PFSK-1 (cell line): ENCODE data around the gene NEK7.

Experiments used
- FOXP2 ChIP-seq: optimal IDR thresholded peaks from 2 replicates; pipeline ENCODE3; 2011; ENCODE audit warnings: borderline replicate concordance, control low read depth, inconsistent platforms; ENCODE audit not compliant: insufficient read depth; ENCODE audit errors: extremely low read length, extremely low read depth
- POLR2AphosphoS5 ChIP-seq: IDR thresholded peaks from 2 replicates; pipeline ENCODE4 v1.6.1; 2012; ENCODE audit warnings: low read depth, mild to moderate bottlenecking, control low read depth, low read length, moderate library complexity
- SIN3A ChIP-seq: IDR thresholded peaks from 2 replicates; pipeline ENCODE4 v1.6.1; 2012; ENCODE audit warnings: mild to moderate bottlenecking, low read length, moderate library complexity, borderline replicate concordance; ENCODE audit not compliant: insufficient read depth
- TAF1 ChIP-seq: IDR thresholded peaks from 2 replicates; pipeline ENCODE4 v1.6.1; 2012; ENCODE audit warnings: low read length, control low read depth, borderline replicate concordance; ENCODE audit not compliant: insufficient read depth
- TF ChIP-seq, protein P1 (sequence below), 2 experiments: IDR thresholded peaks; 2 replicates each; pipeline versions ENCODE4 v1.6.1 to v1.8.0; 2011 to 2012; ENCODE audit warnings: low read depth in 2 of 2, low read length in 2 of 2, control low read depth in 1 of 2, inconsistent platforms in 1 of 2, mild to moderate bottlenecking in 1 of 2, moderate library complexity in 1 of 2; ENCODE audit not compliant: insufficient read depth in 1 of 2

NEK7 gene

DNA sequence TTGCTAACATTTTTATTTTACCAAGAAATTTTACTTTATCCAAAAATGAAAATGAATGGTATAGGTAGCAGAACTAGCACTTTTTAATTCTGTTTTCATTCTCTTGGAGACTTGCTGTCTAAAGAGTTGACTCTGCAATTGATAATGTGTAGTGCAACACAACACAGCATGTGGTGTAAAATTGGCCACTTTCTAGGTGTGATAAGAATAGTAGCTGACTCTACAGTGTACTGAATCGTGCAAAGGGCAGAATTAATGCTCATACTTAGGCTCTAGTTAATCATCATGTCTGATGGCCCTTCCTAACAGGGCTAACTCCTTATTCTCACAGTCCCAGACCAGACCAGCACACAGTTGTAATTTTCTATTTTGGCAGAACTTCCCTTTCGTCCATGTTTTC, 140.5 kb downstream of the NEK7 start:
- peak; percentile 25; the same call in 1 of the 2 replicates for TF ChIP-seq POLR2AphosphoS5
- TF ChIP-seq, protein P1, sequence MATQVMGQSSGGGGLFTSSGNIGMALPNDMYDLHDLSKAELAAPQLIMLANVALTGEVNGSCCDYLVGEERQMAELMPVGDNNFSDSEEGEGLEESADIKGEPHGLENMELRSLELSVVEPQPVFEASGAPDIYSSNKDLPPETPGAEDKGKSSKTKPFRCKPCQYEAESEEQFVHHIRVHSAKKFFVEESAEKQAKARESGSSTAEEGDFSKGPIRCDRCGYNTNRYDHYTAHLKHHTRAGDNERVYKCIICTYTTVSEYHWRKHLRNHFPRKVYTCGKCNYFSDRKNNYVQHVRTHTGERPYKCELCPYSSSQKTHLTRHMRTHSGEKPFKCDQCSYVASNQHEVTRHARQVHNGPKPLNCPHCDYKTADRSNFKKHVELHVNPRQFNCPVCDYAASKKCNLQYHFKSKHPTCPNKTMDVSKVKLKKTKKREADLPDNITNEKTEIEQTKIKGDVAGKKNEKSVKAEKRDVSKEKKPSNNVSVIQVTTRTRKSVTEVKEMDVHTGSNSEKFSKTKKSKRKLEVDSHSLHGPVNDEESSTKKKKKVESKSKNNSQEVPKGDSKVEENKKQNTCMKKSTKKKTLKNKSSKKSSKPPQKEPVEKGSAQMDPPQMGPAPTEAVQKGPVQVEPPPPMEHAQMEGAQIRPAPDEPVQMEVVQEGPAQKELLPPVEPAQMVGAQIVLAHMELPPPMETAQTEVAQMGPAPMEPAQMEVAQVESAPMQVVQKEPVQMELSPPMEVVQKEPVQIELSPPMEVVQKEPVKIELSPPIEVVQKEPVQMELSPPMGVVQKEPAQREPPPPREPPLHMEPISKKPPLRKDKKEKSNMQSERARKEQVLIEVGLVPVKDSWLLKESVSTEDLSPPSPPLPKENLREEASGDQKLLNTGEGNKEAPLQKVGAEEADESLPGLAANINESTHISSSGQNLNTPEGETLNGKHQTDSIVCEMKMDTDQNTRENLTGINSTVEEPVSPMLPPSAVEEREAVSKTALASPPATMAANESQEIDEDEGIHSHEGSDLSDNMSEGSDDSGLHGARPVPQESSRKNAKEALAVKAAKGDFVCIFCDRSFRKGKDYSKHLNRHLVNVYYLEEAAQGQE (IDR thresholded peaks at IDR 0.05; ENCODE audit: insufficient read depth in 1 of 2, low read depth in 2 of 2, low read length in 2 of 2): no peak

DNA sequence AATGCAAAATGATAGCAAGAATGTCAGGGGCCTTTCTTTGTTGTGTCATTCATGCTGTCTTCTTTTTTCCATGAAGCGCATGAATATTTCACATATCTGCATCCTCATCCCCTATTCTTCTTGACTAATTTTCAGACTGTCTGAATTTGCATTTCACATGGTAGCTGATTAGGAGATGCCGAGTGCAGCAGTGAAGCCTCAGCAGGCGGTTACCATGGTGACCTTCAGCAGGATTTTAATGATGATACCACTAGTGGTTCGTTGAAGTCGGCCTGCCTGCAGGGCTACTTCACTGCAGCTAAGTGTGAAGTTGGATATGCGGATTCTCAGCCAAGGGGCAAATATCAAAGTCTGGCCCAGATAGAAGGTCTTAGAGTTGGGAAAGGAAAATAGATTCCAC, 141.8 kb downstream of the NEK7 start:
- TF ChIP-seq, protein P1 (IDR thresholded peaks at IDR 0.05; ENCODE audit: insufficient read depth in 1 of 2, low read depth in 2 of 2, low read length in 2 of 2): no peak
- TF ChIP-seq TAF1 (no peak), FOXP2 (no peak), SIN3A (no peak), POLR2AphosphoS5 (no peak)

DNA sequence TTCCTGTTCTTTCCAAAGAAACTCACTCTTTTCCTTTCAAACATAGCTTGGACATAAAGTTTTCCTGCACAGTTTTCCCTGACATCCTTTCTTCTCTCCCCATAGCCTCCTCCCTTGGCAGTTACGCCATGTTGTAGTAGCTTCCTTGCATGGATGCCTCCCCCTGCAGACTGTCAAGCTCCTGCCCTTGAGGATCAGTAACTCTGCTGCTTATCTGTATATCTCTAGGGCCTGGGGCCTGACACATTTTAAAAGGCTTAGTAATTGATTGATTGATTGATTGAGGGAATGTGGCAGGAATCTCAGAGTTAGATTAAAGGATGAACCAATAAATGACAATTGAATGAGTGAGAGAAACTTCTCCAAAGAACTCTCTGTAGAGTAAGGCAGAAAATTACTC, 143.7 kb downstream of the NEK7 start:
- TF ChIP-seq SIN3A (no peak), FOXP2 (no peak), TAF1 (no peak), POLR2AphosphoS5 (no peak)
- TF ChIP-seq, protein P1 (IDR thresholded peaks at IDR 0.05; ENCODE audit: insufficient read depth in 1 of 2, low read depth in 2 of 2, low read length in 2 of 2): no peak

DNA sequence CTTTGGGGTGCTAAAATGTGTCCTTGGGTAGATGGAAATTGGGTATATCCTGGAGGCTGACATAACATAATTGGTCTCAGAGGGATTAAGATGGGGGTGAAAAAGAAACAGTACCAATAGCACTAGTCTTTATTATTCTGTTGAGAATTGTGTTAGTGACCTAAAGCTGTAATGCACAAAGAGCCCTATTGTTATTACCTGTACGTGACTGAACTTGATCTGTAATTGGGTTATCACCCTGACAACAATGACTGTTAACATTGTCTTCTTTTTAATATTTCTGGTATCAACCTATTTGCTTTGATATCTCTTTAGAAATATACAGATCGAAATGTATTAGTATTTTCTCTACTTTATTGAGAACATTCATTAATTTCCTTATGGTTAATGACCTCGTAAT, 147.6 kb downstream of the NEK7 start:
- no peak for TF ChIP-seq POLR2AphosphoS5
- no peak for TF ChIP-seq TAF1
- no peak for TF ChIP-seq FOXP2
- no peak for TF ChIP-seq SIN3A
- TF ChIP-seq, protein P1 (IDR thresholded peaks at IDR 0.05; ENCODE audit: insufficient read depth in 1 of 2, low read depth in 2 of 2, low read length in 2 of 2): no peak

DNA sequence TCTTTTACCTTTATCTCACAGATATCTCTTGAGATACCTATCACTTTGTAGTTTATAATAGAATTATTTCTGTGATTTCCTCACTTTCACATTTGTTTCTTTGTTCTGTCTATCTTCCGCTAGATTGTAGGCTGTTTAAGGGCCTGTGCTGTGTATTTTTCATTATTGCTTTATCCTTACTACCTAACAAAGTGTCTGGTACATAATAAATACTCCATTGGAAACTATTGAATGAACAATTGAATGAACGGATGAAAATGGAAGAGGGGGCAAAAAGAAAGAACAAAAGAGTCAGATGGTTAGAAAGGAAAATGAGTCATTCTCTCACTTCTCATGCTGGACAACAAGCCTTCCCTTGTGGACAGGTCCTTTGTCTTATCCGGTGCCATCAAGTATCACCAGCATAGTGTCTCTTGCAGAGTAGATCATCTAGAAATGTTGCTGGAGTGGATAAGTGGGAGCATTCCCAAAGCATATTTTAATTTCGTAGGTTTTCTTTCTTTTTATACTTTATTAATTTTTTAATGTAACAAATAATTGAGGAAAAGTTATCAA, 159.8 kb downstream of the NEK7 start:
- TF ChIP-seq, protein P1 (IDR thresholded peaks at IDR 0.05; ENCODE audit: insufficient read depth in 1 of 2, low read depth in 2 of 2, low read length in 2 of 2): no peak
- no peak for TF ChIP-seq POLR2AphosphoS5
- TF ChIP-seq SIN3A: no peak
- TF ChIP-seq TAF1: no peak
- no peak for TF ChIP-seq FOXP2
